ENCODE measurements around the gene TCEAL7.

Gene TCEAL7

DNA sequence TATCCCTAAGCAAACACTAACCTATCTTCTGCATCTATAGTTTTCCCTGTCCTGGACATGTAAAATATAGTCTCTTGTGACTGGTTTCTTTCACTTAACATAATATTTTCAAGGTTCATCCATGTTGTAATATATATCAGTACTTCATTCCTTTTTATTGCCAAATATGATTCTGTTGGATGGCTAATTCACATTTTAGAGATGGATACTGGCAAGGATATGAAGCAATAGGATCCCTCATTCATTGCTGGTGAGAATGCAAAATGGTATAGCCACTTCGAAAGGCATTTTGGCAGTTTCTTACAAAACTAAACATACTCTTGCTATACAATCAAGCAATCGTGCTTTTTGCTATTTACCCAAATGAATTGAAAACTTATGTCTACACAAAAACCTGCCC, 33.0 kb downstream of the TCEAL7 start:
- DNase-seq (ENCODE audit: low read depth in 2 of 3, low spot score in 2 of 3) = no peak

DNA sequence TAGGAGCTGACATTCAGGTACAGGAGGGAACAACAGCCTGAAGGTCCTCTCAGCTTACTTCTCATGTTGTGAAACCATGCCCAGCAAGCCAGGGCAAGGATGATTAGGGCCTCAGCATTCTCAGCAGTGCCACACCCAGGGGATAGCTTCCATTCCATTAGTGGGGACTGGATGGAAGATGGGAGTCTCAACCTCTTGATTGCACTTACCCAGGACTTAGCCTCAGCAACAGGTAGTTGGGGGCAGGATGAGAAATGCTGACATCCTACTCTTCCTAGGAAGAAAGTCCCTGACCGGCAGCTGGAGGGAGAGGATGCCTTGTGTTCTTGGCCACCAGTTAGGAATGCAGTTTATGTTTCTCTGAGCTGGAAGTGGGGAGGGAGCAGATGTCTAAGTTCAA, 37.5 kb downstream of the TCEAL7 start:
- no peak for DNase-seq (ENCODE audit: low read depth in 2 of 3, low spot score in 2 of 3)

DNA sequence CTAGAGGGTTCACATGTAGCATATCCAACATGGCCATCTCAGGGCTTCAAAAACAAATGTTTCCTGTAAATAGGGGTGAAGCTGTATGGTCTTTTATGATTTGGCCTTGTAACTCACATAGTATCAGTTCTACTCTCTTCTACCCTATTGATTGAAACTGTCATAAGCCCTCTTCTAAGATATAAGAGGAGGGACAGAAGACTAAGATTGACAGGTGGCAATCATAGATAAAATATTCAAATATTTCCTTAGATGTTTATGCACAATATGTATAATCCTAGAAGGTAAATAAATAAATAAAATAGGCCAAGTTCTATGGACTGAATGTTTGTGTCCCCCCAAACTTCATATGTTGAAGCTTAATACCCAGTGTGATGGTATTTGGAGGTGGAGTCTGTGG, 39.4 kb downstream of the TCEAL7 start:
- DNase-seq (ENCODE audit: low read depth in 2 of 3, low spot score in 2 of 3) = no peak

DNA sequence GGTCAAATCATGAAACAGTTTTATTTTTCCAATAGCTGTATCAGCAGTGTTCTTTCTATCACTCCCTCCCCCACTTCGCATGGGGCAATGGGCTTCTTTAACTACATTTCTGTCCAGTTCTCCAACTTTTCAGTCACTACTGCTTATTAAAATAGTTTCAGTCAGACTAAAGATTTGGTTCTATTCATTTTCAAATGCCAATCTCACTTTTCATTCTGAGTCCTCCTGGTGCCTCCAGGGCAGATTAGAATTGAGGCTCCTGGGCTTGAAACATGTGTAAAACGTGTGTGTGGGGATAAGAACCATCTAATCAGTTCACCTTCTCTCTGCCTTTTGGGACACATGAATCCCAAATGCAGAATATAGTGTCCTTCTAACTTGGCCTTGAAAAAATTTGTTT, 42.8 kb downstream of the TCEAL7 start:
- DNase-seq (ENCODE audit: low read depth in 2 of 3, low spot score in 2 of 3) = no peak

DNA sequence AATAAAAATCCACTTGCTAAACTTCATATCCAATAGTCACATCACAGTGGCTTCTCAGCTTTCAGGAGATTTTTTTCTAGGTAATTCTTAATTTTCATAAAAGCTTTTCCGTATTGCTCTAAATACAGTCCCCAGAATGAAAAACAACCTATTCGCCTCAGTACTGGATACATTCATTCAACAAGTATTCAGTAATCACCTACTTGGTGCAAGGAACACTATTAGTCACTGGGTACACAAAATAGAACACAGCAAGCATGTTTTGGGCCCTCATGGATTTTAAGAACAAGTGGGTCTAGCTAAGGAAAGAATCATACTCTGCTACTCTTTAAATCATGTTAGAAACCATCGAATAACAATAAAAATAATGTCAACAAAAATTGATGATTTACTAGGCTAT, 43.5 kb downstream of the TCEAL7 start:
- no peak for DNase-seq (ENCODE audit: low read depth in 2 of 3, low spot score in 2 of 3)

DNA sequence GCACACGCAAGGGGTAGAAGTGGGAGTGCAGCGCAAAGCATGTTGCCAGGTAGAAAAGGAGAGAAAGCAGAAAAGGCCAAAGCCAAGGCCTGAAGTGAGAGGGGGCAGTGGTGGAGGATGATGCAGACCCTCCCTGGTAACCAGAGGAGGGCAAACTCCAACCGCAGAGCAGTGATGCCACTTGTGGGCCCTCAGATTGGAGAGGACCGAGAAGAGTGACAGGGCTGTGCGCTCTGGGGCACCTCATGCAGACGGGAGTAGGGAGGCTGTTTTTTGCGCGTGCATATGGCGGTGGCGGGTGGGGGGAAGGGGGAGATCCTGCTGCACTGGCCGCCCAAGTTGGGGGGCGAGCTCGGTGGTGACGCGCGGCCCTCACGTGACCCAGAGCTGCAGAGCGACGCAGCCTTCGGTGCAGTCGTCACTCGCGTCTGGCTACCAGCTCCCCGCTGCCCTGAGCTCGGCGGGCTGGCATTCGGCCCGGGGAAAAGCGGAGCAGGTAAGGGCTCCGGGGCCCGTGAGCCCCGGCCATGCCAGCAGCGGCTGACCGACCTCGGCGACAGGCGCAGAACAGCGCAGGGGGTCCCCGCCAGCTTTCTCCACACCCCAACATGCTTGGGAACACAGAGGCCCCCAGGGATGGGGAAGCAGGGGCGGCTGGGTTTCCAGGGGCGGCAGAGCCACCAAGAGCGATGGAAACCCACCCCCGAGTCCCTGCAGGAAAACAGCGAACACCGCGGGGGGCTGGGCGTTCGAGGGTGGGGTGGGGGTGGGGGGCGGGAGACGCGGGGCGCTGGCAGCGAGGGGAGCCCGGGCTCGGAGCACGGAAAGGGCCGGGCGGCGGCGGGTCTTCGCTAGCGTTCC, 46.3 kb downstream of the TCEAL7 start, which contains the start of gene BEX3:
BEX3 (plus strand) TSS at position 421 of the 861 bp plus-strand sequence. CDS start 984 bp downstream, outside the sequence.
- no peak for DNase-seq (ENCODE audit: low read depth in 2 of 3, low spot score in 2 of 3)

DNA sequence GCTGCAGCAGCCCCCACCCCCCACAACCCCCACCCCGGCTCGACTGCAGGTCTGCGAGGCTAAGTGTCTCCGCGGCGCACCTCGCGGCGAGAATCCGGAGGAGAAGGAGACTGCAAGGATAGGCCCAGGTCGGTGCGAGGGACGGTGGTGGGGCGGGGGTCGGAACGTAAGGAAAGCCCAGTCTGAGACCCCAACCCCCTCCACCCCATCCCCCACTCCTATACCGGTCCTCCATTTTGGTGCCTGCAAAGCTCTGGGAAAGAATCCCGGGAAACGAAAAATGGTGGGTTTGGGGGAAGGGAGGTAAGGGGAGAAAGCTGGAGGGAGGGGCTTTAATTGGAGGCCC, 46.9 kb downstream of the TCEAL7 start:
- no peak for DNase-seq (ENCODE audit: low read depth in 2 of 3, low spot score in 2 of 3)

DNA sequence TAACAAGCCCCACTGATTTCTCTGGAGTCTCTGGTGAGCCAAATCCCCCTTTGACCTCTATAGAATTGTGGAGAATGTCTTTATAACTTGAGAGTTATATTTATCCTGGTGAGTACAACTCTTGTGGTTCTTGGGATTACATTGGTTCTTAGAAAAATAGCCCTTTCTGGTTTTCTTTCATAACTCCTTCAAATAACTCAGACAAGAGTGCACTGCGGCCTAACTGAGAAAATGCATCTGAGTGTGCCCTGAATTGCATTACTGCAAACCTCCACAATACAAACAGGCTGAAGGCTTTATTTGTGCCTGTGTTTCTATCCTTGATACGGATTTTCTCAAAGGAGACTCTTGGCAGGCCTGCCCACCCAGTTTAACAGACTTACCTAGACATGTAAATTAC, 49.0 kb downstream of the TCEAL7 start:
- DNase-seq (ENCODE audit: low read depth in 2 of 3, low spot score in 2 of 3) = no peak
